T-helper 9 cell (primary cell): ENCODE data around the gene COL1A2.

Experiments
- DNase-seq: peaks from one replicate; pipeline ENCODE4 v3.0.0-alpha.2; 2020

The COL1A2 gene

DNA sequence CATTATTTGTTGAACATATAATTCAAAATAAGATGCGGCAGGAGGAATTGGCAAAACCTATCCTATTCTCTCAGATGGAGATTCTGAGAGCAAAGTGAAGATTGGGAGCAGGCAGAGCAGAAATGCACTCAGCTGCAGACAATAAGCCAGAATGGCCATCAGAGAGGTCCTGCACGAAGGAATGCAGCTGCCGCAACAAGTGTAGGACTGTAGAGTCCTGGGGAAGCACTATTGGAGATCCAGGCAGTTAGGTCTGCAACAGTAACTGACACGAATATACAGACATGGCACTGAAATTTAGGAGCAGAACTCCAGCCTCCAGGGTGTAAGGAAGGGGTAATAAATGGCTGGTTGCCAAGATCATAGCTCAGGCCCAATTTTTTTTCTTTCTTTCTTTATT is 10.4 kb upstream of the COL1A2 start:
- DNase-seq = no peak

DNA sequence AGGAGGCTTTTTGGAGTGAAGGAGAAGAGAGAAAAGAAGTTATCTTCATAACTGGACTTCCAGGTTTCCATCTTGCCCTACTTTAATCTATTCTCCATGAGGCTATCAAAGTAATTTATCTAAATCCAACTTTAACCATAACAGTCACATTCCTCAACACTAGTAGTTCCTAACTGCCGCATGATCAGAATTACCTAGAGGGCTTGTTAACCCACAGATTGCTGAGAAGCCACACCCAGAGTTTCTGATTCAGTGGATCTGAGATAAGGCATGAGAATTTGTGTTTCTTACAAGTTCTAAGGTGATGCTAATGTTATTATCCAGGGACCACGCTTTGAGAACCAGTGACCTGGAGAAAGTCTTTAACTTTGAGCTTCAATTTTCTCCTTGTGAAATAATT is 8.3 kb upstream of the COL1A2 start:
- no peak for DNase-seq

DNA sequence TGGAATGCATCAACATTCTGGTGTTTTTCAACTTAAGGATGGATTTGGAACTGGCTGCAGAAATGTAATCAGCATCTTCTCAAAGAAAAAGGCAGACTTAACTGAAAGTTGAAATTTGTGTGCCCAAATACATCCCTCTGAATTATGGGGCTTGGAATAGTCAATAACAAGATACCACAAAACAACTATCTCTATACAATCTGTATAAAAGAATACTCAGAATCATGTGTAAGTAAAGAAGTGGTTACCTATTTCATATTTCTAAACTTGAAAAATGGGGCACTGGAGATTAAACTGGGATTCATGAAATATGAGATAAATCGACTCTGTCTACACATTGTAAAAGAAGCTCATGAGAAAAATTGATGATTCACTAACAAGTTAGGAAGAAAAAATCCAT is 6.2 kb upstream of the COL1A2 start:
- no peak for DNase-seq

DNA sequence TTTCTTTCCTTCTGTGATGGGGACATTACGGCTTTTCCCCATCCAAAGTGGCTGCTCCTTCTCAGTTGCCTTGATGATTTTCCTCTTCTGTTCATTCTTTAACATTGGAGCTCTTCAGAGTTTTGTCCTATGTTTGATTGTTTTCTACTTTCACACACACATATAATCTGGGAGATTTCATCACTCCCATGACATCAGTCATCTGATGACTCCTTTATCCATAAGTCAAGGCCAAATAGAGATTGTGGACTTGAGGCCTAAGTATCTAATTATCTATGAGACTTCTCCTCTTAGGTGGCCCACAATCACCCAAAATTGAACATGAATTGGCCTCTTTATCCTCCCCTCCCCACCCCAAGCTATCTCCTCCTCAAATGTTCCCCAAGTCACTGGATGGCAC is 5.3 kb upstream of the COL1A2 start:
- DNase-seq = no peak

DNA sequence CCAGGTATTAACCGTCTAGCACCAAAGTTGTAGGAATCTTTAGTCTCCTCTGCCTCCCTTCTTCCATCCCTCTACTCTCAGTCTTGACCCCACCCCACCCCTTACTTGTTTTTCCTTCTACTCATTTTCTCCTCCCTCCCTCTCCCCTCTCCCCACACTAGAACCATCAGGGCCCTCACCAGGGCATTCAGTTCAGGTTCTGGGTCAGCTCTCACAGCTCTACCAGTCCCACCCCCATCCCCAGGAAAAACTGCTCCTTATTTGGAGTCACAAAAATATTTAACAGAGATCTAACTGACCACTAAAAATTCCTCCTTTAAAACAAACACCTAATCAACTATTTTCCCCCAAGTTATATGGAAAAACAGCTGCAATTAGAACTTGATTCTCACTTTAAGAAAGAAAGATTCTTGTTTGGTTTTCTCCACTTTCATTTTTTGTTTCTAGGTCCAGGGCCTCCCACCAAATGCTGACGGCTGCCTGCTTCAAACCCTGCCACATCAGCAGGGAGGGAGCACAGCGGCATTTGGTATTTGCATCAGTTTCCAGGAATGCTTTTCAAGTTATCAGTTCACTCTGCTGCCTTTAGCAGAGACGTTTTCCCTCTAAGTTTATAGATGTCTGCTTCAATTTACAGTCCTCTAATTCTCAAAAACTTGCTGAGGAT is 2.8 kb upstream of the COL1A2 start:
- DNase-seq = no peak

DNA sequence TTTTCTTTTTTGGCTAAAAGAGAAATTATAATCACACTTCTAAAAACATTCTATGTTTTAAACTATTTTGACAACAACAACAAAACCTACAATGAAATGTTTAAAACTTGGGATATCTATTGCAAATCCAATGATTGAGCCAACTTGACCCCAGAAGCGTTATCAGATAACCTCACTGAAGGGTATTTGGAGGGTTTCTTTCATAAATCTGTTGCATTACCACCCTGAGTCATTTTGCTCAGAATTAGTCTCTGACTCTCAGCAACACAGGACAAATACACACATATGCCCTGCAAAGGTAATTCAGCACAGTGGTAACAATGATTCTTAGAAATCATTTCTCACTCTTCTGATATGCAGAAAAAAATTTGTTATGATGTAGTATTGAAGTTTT is 2.3 kb upstream of the COL1A2 start:
- DNase-seq = no peak

DNA sequence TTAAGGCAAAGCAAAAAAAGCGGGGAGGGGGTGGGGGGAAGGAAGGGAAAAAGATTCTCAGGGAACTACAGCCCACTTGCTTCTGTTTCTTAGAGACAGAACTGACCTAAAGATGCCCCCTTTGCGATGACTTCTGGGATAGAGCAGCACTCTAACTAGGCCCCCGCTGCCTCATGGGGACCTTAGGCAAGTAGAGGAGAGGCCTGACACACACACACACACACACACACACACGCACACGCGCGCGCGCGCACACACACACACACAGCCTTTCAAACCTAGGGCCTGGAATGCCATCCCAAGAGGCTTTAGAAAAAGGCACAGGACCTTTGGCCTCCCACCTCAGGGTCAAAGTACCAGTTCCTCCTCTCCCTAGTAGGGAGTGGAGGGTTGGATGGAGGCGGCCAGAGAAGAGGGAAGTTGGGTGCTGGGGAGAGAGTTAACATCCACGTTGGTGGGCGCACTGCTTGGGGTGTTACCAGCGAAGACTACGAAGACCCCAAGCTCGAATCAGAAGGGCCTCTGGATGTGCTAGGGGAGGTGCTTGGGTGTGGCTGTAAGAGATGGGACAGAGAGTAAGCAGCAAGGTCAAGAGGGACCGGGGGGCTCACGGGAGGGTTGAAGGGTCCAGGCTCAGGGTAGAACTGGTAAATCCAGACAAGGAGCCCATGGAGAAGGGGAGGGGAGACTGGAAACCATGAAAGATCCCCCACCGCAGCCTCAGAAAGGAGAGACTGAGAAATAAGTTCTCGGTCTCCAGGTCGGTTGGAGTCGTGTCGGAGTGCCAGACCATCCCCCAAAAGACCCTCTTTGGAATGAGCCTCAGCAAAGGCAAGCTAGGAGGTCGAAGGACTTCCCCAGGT is 1.2 kb upstream of the COL1A2 start:
- DNase-seq = no peak

DNA sequence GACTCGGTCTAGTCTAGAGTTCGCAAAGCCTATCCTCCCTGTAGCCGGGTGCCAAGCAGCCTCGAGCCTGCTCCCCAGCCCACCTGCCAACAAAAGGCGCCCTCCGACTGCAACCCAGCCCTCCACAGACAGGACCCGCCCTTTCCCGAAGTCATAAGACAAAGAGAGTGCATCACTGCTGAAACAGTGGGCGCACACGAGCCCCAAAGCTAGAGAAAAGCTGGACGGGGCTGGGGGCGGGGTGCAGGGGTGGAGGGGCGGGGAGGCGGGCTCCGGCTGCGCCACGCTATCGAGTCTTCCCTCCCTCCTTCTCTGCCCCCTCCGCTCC is 622 bp upstream of the COL1A2 start:
- DNase-seq = no peak

DNA sequence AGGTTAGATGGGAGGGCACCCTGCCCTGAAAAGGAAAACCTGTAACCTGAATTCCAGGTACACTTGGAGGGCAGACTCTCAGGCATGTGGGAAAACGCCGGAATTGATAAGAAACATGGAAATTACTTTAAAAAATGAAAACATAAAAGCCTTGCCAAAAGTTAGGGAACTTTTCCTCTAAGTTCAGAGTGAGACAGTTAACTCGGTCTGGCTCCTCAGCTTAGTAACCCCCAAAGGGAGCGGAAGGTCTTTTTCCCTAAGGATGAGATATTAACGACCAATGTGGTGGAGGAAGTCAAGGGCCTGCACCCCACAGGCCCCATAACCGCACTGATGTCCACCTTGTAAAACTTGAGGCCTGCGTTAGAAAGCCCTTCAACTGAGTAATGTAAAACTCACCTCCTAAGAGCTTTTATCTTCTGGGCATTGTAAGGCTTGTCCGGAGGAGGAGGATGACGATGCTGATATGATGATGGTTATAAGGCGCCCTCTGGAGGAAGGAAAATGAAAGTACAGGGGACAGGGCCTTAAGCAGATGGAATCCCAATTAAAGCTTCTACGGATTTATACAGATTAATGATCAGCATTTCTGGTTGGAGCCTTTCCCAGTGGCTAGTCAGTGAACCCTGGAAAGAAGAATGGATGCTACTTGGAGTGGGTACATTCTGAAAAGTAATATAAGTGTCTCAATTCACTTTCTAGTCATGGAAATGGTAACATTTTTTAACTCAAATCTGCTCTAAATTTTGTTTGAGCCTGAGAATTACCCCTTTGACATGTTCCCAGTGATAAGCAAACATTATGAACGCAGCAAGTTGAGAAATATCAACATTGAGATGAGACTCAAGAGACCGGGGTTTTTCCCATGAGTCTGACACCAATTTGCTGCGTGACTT is 694 bp downstream of the COL1A2 start:
- no peak for DNase-seq

DNA sequence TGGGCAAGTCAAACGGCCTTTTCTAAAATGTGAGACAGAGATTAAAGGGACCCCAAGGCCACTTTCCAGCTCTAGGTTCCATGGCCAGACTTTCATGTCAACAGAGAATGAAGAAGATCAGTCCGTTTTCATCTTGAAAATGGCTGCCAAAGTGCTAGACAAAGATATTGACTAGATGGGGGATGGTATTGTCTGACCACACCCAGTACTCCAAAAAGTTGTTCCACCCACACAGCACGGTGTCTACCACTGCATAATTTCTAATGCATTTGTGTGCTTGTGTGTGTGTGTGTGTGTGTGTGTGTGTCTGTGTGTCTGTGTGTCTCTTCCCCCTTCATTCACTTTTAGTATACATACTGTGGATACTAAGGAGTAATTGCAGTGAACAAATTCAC is 1.3 kb downstream of the COL1A2 start:
- DNase-seq = no peak

DNA sequence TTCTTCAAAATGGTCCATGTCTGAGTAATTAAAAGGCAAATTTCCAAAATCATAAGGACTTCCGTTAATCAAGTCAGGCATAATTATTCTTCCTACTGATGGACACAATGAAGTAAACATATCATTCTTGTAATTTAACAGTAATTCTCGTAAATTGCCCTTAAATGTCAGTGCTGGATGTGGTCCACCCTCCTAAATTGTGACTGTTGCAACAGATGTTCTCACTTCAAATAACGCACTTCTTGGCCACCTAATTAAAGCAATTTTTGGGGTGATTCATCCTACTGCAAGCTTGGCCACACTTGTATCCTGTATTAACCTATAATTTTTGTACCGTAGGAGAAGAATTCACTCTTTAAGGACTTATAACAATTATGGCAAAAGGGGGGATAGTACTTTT is 1.9 kb downstream of the COL1A2 start:
- no peak for DNase-seq

DNA sequence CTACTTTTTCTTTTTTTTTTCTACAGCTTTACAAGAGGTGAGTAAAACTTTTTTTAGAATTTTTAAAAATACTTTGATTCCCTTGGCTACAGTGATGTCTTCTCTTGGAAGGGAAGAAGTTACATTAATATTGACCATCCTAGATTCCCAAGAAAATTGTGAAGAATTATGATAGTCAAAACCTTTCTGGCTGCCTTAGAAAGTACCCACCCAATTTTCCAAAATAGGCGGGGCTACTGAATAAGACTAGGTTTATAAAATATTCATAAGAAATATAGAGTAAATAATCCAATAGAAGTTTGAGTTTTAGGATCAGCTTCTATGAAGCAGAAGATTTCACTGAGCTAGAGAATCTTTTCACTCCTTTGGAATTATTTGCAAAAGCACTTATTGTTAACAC is 3.0 kb downstream of the COL1A2 start:
- DNase-seq = no peak

DNA sequence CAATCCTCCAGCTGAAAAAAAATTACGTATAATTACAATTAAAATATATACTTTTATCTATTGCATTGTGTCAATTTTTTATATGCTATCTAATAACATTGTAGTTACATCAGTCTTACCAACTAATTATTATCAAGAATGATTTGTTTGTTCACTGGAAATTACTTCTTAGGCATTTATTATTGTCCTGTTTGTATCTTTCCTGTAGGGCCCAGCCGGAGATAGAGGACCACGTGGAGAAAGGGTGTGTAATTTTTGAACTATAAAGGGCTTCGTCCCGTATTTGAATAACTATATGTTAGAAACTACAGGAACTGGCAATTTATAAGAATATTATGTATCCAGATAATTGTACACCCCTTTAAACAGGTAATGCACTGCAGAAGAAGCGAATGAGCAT is 4.1 kb downstream of the COL1A2 start:
- DNase-seq = no peak

DNA sequence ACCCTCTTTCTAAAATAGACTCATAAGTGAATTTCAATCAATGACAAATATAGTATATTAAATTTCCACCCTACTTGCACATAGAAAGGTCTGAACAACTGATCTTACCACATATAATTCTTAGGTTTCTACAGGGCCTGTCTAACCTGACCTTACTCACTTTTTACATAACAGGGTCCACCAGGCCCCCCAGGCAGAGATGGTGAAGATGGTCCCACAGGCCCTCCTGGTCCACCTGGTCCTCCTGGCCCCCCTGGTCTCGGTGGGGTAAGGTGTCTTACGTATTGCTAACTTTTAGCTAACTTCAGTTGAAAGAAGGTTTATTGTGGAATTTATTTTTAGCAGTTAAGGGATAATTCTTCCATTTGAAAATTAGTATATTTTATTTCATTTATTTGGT is 5.3 kb downstream of the COL1A2 start:
- DNase-seq = no peak

DNA sequence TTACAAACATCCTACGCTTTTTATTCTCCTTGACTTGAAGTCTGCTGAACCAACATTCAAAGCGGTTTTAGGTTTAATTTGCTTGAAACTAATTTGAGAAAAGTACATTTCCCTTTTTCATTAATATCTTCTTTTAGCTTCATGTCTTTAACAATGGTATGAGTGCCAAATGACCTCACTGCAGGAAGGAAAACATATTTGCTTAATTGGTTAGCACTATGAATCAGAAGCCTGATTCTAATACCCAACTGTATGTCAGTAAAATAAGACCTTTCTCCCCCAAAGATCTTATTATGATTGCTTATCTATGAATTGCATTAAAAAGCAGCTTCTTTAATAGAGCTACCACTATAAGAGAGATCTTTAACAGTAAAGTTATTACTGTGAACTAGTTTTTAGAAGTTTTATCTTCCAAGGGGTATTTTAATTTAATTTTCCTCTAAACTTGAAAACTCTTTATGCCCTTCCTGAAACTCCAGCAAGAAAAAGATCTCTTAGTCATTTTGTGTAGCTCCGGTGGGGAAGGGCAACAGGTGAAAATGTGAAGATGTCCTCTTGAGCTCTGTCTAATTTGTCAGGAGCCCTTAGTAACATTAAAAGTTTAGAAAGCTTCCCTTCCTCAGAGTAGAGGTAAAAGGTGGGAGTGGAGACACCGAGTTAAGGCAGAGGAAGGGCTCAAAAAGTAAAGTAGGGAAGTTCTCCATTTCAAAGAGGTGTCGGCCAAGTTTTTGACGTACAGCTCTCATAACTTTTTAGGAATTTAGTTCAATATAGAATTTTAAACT is 6.1 kb downstream of the COL1A2 start:
- no peak for DNase-seq

DNA sequence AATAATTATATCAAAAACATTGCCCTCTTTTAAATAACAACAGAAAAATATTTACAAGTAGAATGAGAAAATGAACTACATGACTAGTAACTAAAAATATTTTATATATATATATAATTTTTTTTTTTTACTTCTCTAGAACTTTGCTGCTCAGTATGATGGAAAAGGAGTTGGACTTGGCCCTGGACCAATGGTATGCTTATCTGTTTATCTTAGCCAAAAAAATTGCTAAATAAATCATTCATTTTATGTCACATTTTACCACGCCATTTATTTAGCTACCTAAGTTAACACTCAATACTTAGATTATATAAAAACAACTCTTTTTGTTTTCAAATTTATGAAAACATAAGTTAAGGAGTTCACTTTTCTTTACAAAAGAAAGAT is 6.7 kb downstream of the COL1A2 start:
- no peak for DNase-seq

DNA sequence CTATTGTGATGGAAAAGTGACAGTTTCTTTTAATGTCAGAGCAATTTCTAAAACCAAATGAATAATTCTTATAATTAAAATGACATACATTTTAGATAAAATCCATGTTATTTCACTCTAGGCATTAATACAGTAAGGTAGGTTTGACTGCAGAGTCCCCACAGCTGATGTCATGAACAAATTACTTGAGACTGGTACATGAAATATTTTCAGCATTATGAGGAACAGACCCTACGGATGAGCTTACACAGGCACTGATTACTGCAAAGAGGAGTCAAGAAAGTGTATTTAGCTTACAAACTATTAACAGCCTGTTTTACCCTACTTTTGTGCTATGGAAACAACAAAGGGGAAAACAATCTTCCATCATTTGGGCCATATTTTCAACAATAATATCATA is 8.9 kb downstream of the COL1A2 start:
- DNase-seq = no peak

DNA sequence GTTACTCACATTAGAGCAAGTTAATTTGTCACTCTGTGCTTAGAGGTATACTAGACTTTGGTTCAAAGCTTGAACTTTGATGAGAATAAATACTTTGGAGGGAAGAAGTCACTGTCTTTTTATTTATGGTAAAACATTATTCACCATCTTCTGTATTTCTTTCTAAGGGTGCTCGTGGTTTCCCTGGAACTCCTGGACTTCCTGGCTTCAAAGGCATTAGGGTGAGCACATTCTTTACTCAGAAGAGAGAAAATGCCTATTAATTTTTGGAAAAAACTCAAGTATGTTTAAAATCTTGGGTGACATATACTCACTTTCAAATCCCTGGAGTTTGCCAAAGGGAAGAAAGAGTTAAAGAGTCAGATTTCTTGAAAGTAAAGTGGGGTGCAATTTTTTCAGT is 10.8 kb downstream of the COL1A2 start:
- DNase-seq = no peak

DNA sequence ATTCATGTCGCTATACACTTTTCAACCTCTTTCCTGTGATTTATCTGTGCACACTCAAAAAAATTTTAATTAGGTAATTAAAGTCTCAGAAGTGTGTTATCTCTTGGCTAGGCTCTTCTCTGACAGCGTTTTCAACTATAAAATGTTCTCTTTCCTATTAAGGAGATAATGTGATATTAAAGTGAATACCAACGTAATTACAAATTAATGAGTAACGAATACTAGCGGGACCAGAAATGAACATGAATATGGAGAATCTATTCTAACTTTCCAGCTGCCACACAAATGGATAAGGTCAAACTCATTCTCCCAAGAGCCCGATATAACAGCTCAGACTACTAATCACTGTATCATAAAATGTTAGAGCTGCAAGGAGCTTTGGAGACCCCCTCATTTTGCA is 12.0 kb downstream of the COL1A2 start:
- no peak for DNase-seq

DNA sequence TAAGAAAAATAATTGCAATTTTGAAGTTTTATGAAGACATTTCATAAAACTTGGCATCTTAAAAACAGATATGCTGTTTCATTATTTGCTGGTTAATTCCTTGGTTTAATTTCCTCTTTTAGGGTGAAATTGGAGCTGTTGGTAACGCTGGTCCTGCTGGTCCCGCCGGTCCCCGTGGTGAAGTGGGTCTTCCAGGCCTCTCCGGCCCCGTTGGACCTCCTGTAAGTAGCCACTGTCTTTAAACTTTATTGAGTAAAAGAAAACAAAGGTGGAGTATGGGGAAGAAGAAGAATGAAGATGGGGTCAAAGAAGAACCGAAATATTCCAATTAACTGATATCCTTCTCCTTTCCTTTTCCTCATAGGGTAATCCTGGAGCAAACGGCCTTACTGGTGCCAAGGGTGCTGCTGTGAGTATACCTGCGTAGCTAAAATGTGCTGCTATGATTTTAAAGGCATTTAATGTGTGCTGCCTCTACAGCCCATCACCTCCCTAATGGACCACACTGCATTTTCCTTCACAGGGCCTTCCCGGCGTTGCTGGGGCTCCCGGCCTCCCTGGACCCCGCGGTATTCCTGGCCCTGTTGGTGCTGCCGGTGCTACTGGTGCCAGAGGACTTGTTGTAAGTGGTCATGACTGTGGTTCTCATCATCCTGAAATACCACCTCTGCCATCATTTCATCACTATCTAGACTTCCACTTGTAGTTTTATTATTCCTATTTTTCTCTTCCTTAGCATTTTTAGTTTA is 14.7 kb downstream of the COL1A2 start:
- DNase-seq = no peak

DNA sequence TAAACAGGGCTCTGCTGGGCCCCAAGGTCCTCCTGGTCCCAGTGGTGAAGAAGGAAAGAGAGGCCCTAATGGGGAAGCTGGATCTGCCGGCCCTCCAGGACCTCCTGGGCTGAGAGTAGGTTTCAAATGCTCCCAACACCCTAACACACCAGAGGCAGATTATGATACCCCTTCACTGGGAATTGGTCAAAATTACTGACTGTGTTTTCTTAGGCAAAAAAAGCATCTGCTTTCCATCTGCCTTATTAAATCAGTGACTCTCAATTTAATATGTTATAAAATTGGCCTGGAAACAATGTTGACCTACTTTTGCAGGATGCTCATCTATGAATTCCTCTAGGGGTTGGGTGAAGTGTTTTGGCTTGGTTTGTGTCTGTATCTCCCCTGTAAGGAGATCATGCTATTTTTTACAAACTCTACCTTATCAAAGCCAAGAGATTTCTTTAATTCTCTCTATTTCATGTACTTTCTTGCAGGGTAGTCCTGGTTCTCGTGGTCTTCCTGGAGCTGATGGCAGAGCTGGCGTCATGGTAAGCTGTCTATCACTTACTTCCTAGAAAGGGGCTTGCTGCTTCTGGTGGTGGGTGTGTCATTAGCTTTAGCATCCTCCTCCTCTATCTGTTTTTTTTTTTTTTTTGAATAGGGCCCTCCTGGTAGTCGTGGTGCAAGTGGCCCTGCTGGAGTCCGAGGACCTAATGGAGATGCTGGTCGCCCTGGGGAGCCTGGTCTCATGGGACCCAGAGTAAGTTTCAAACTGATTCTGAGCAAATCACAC is 15.9 kb downstream of the COL1A2 start:
- DNase-seq = no peak

DNA sequence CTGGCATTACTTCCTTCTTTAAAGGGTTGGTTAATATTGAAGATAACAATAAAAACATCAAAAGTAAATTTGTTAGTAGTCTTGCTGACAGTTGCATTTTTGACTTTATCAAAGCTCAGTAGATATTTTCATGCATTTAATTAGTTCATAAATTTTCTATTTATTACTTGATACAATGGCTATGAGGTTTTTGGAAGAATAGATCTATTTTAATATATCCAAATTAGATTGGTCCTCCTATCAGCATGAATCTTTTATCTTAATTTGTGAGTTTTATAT is 16.4 kb downstream of the COL1A2 start:
- DNase-seq = no peak
